Upper lobe of right lung (tissue), 1 donor: ENCODE measurements around the gene GOLGA6L7. TPM values are rescaled to one million over a fixed set of nuclear protein-coding genes. Genes with fewer than 3 reads are reported as not detected.
"Not testable (repeated sequence)": the region's sequence is repeated elsewhere in the genome, so short reads cannot be mapped to it uniquely, and the experiment has no call there.

ENCODE experiments used
- ATAC-seq: fragments of 200-7000 bp; cut with Tn5 transposase; one replicate; pipeline ENCODE4 v1.9.1; 2020; ENCODE audit warnings: mild to moderate bottlenecking, moderate library complexity
- DNase-seq: peaks from one replicate; pipeline ENCODE4 v3.0.0-alpha.2; 2020
- H3K27ac ChIP-seq: fragments of 200-600 bp; one replicate; pipeline ENCODE4 v1.8.0; 2022
- H3K27me3 ChIP-seq: fragments of 200-600 bp; one replicate; pipeline ENCODE4 v1.8.0; 2022; ENCODE audit warnings: mild to moderate bottlenecking
- H3K36me3 ChIP-seq: fragments of 200-600 bp; one replicate; pipeline ENCODE4 v1.8.0; 2022
- H3K4me1 ChIP-seq: fragments of 200-600 bp; one replicate; pipeline ENCODE4 v1.8.0; 2022
- H3K4me3 ChIP-seq: fragments of 200-600 bp; one replicate; pipeline ENCODE4 v1.8.0; 2022; ENCODE audit warnings: mild to moderate bottlenecking
- H3K9me3 ChIP-seq: fragments of 200-600 bp; one replicate; pipeline ENCODE4 v1.8.0; 2022
- intact Hi-C: fragments of 100-400 bp; cut with DNase I; formaldehyde crosslinking; loops from one replicate; pipeline ENCODE4 v1.11.0; 2022
- long read RNA-seq: library from polyadenylated mRNA; unstranded; transcript quantifications from one replicate; pipeline ENCODE4 v2.0.0, GENCODE V29; 2021
- total RNA-seq: library from RNA; stranded (reverse); fragmentation: NEBNext Ultra II Directional; extraction: Animal tissue kit (Norgen Biotek cat#: 25700); gene quantifications from one replicate; pipeline ENCODE4 v1.2.1, GENCODE V29; 2021
- TF ChIP-seq, protein P1 (sequence below): fragments of 200-600 bp; IDR thresholded peaks from one replicate; pipeline ENCODE4 v1.8.0; 2022; ENCODE audit warnings: antibody characterized with exemption
- donor health status: DM: no; HTN: yes; CAD: no; lungs with severe emphysema.

GOLGA6L7 gene, protein sequence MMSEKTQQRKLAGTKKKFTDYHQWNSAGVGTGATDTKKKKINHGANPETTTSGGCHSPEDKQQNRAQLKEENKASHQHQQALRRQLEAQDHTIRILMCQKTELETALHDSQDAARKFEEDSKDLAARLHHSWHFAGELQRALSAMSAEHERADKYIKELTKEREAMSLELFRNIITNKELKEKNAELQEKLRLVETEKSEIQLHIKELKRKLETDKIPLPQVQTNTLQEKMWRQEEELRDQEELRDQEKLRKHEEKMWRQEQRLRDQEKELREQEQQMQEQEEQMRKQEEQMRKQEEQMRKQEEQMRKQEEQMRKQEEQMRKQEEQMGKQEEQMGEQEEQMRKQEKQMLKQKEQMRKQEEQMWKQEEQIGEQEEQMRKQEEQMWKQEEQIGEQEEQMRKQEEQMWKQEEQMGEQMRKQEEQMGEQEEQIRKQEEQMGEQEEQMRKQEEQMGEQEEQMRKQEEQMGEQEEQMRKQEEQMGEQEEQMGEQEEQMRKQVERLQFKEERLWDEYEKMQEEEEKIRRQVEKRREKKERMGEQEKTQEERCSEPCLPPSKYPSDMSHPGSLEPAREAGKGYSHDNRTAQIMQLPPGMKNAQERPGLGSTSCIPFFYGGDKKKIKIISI
- not detected for total RNA-seq
- long read RNA-seq = 0 reads

DNA sequence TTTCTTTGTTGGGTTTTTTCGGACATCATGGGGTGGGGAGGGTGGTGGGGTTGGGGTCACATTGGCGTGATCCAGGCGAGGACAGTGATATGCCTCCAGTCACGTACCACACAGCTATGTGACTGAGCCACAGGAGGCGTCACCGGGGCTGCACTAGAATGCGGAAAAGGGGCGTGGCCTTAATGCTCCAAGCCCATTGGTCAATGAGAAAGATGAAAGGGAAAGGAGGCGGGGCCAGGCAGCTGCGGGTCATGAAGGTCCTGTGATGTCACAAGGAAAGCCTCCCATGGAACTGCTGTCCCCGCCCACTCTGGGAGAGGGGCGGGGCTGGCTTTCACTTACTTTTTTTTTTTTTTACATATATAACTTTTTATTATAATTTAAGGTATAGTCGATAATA lies at the start of gene GOLGA6L7:
GOLGA6L7 (minus strand) TSS at position 124 of the 400 bp plus-strand sequence; CDS start at position 29, 95 bp downstream.
- H3K27ac ChIP-seq, ATAC-seq, intact Hi-C loops, H3K36me3 ChIP-seq, H3K4me1 ChIP-seq, H3K27me3 ChIP-seq, DNase-seq, H3K4me3 ChIP-seq, H3K9me3 ChIP-seq: not testable (repeated sequence)

DNA sequence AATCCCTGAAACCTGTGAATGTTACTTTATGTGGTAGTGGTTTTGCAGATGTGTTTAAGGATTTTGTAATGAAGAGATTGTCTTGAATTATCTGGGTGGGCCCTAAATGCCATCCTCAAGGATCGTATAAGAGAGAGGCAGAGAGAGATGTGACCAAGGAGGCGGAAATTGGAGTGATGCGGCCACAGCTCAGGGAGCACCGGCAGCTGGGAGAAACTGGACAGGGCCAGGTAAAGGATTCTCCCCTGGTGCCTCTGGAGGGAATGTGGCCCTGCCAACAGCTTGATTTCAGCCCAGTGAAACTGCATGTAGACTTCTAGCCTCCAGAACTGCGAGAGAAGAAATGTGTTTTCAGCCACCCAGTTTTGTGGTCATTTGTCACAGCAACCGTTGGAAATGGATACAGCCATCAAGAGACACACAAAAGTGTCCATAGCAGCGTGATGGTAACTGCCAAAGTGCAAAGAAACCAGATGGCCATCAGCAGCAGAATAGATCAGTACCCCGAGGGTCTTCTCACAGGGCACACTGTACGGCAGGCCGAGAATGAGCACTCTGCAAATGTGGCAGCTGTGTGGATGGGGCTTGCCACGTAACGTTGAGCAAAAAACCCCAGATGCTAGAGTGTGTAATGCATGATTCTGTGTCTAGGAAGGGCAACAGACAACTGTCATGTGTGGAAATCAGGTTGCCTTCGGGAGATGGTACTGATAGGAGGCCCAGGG lies 49.6 kb upstream of the GOLGA6L7 start:
- Histone ChIP-seq H3K27ac (no peak overlapping the region), H3K36me3 (no peaks in the 10 kb centered on the region), H3K4me1 (no peaks in the 10 kb centered on the region), H3K4me3 (no peak overlapping the region), H3K27me3 (no peaks in the 10 kb centered on the region), H3K9me3 (no peaks in the 10 kb centered on the region)
- intact Hi-C loops = no loop called here
- ATAC-seq = no peak
- TF ChIP-seq, protein P1, sequence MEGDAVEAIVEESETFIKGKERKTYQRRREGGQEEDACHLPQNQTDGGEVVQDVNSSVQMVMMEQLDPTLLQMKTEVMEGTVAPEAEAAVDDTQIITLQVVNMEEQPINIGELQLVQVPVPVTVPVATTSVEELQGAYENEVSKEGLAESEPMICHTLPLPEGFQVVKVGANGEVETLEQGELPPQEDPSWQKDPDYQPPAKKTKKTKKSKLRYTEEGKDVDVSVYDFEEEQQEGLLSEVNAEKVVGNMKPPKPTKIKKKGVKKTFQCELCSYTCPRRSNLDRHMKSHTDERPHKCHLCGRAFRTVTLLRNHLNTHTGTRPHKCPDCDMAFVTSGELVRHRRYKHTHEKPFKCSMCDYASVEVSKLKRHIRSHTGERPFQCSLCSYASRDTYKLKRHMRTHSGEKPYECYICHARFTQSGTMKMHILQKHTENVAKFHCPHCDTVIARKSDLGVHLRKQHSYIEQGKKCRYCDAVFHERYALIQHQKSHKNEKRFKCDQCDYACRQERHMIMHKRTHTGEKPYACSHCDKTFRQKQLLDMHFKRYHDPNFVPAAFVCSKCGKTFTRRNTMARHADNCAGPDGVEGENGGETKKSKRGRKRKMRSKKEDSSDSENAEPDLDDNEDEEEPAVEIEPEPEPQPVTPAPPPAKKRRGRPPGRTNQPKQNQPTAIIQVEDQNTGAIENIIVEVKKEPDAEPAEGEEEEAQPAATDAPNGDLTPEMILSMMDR = no peak
- DNase-seq = peak; percentile 12

DNA sequence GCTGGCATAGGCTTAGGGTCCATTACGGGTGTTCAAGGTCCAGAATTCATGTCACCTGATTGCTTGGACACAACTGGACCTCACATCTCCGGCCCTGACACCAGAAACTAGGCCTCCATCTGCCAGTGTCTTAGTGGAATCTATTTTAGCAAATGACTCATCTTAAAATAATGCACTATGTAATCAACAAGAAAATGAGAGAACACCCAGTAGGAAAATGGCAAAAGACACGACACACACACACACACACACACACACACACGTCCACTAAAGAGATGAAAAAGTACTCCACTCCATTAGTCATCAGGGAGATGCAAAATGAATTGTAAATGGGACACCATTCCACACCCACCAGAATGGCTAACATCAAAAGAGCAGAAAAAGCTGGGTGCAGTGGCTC lies 48.5 kb upstream of the GOLGA6L7 start:
- Histone ChIP-seq H3K27me3 (no peaks in the 10 kb centered on the region), H3K9me3 (no peaks in the 10 kb centered on the region), H3K4me3 (no peak overlapping the region), H3K27ac (no peak overlapping the region), H3K36me3 (no peaks in the 10 kb centered on the region), H3K4me1 (no peaks in the 10 kb centered on the region)
- intact Hi-C loops = no loop called here
- no peak for ATAC-seq
- TF ChIP-seq, protein P1 = no peak
- no peak for DNase-seq

DNA sequence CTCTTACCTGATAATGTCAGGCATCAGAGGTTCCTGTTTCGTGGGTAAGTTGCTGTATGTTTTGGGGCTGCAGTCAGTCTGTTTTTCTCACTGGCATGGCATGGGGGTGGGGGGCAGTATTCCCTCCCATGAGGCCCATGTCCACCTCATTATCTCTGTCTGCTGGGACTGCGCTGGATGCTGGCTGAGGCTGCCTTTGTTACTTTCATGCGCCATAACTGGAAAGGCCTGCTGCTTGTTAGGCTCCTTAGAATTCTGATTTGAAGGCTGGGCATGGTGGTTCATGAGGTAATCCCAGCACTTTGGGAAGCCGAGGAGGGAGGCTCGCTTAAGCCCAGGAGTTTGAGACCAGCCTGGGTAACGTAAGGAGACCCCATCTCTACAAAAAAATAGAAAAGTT lies 47.1 kb upstream of the GOLGA6L7 start:
- Histone ChIP-seq H3K36me3 (no peaks in the 10 kb centered on the region), H3K27ac (no peak overlapping the region), H3K4me3 (no peak overlapping the region), H3K27me3 (no peaks in the 10 kb centered on the region), H3K4me1 (no peaks in the 10 kb centered on the region), H3K9me3 (no peaks in the 10 kb centered on the region)
- no peak for ATAC-seq
- intact Hi-C loops = no loop called here
- no peak for DNase-seq
- TF ChIP-seq, protein P1 = no peak

DNA sequence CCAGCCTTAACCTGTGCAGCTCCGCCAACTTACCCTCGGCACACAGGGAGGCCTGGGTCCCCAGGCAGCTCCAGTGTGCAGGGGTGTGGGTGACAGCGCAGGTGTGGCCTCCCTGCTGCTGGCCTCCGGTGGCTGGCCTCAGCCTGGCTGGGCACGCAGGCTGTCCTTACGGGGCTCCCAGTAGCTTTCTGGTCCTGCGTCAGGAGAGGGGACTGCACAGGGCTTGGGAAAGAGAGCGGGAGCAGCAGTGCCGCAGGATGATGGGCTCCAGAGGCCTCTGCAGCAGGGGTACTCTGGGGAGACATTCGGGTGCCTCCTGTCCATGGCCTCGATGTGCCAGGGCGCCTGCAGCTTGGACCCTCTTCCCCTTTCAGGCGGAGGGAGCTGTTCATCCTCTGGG lies 46.7 kb upstream of the GOLGA6L7 start:
- Histone ChIP-seq H3K27ac (no peak overlapping the region), H3K4me1 (no peaks in the 10 kb centered on the region), H3K4me3 (no peak overlapping the region), H3K36me3 (no peaks in the 10 kb centered on the region), H3K27me3 (no peaks in the 10 kb centered on the region), H3K9me3 (no peaks in the 10 kb centered on the region)
- DNase-seq (no peak), ATAC-seq (no peak)
- intact Hi-C loops = no loop called here
- TF ChIP-seq, protein P1 = no peak

DNA sequence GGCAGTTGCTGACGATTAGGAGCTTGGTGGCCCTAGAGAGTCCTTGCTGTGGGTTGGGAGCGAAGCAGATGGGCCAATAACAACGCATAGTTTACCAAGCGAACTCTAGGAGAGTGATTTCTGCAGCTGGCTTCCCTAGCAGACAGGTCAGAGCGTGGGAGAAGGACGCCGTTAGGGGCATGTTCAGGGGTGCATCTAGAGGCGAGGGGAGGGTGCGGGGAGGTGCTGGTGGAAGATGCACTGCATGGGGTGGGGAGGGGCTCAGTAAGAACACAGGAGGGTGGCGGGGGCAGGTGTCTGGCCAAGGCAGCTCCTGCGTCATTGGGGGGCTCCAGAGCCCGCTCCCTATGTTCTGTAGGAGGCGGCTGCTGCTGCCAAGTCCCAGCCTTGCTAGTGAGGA lies 46.2 kb upstream of the GOLGA6L7 start:
- no peak overlapping the region for H3K4me3 ChIP-seq
- H3K9me3 ChIP-seq = no peaks in the 10 kb centered on the region
- intact Hi-C loops = no loop called here
- H3K27me3 ChIP-seq = no peaks in the 10 kb centered on the region
- H3K4me1 ChIP-seq = no peaks in the 10 kb centered on the region
- TF ChIP-seq, protein P1 = no peak
- H3K36me3 ChIP-seq = no peaks in the 10 kb centered on the region
- DNase-seq (no peak), ATAC-seq (no peak)
- no peak overlapping the region for H3K27ac ChIP-seq
